ENCODE data around the gene HOXB6.

Gene HOXB6

GRCh38 chr17:48561884-48562810, 42.6 kb downstream of the HOXB6 start:
- Histone ChIP-seq H3K9me3 (ENCODE audit: control insufficient read depth, insufficient read depth, low read depth, low read length) (no peaks in the 10 kb centered on the region), H3K27ac (ENCODE audit: extremely low read depth, low read depth, low read length) (peak overlapping the region; percentile 76), H3K36me3 (ENCODE audit: control insufficient read depth in 2 of 2, insufficient read depth in 1 of 2, low read length in 2 of 2) (peaks cover 13 to 66% of the 10 kb centered on the region in 2 experiments), H3K4me1 (ENCODE audit: control insufficient read depth, insufficient read depth, low read length) (peaks cover 88% of the 10 kb centered on the region), H3K4me3 (ENCODE audit: low read depth, low read length) (no peak overlapping the region)
- CTCF ChIA-PET: interaction anchor here (0.8 to 1.8 kb wide), 6 partner anchors 11 to 71 kb away, joined by 3 to 5 read pairs (median 4); no protein-coding TSS in a partner anchor
- POLR2A ChIA-PET: interaction anchor here (1.0 kb wide), 1 partner anchor 15 kb away, joined by 5 read pairs; no protein-coding TSS in a partner anchor
- TF ChIP-seq ZNF354C (tag by site-specific recombination; IDR thresholded peaks at IDR 0.05; ENCODE audit: borderline replicate concordance, low read depth): no peak
- no peak for TF ChIP-seq ZNF239 (tag by site-specific recombination; IDR thresholded peaks at IDR 0.05)
- TF ChIP-seq ZNF624 (tag by site-specific recombination; IDR thresholded peaks at IDR 0.05): no peak
- TF ChIP-seq ZNF792 (tag by site-specific recombination; IDR thresholded peaks at IDR 0.05): no peak
- no peak for TF ChIP-seq ZBTB48 (tag by site-specific recombination; IDR thresholded peaks at IDR 0.05)
- TF ChIP-seq ZNF221 (tag by site-specific recombination; IDR thresholded peaks at IDR 0.05; ENCODE audit: borderline replicate concordance): no peak
- TF ChIP-seq KLF7 (tag by site-specific recombination; IDR thresholded peaks at IDR 0.05; ENCODE audit: borderline replicate concordance): 0 out of 2 replicates have a peak, but pooled peaks have one; percentile 16
- peak; percentile 91 for TF ChIP-seq GLIS1 (tag by site-specific recombination; IDR thresholded peaks at IDR 0.05)
- no peak for TF ChIP-seq KLF9 (tag by site-specific recombination; IDR thresholded peaks at IDR 0.05; ENCODE audit: low read depth)
- TF ChIP-seq ZNF146 (tag by site-specific recombination; IDR thresholded peaks at IDR 0.05): no peak
- peak; percentile 88; the same call in 1 of the 2 replicates for TF ChIP-seq MZF1 (tag by site-specific recombination; IDR thresholded peaks at IDR 0.05; ENCODE audit: borderline replicate concordance)
- TF ChIP-seq ZNF324 (tag by site-specific recombination; IDR thresholded peaks at IDR 0.05): no peak; the same call in 1 of the 2 replicates
- TF ChIP-seq ZBTB26 (tag by site-specific recombination; optimal IDR thresholded peaks at IDR 0.05): no peak
- 0 out of 2 replicates have a peak, but pooled peaks have one; percentile 43 for TF ChIP-seq HIC1 (tag by site-specific recombination; IDR thresholded peaks at IDR 0.05)
- no peak for TF ChIP-seq ZNF704 (tag by site-specific recombination; IDR thresholded peaks at IDR 0.05)
- no peak for TF ChIP-seq ZNF248 (tag by site-specific recombination; IDR thresholded peaks at IDR 0.05)
- no peak for TF ChIP-seq ZNF610 (tag by site-specific recombination; IDR thresholded peaks at IDR 0.05; ENCODE audit: borderline replicate concordance)
- no peak for TF ChIP-seq PRDM2 (tag by site-specific recombination; IDR thresholded peaks at IDR 0.05; ENCODE audit: borderline replicate concordance)
- TF ChIP-seq ZSCAN30 (tag by site-specific recombination; IDR thresholded peaks at IDR 0.05): peak; percentile 72; the same call in 1 of the 2 replicates
- TF ChIP-seq ZNF157 (tag by site-specific recombination; IDR thresholded peaks at IDR 0.05): no peak
- no peak for TF ChIP-seq ZNF366 (tag by site-specific recombination; conservative IDR thresholded peaks at IDR 0.05)
- no peak for TF ChIP-seq ZNF747 (tag by site-specific recombination; IDR thresholded peaks at IDR 0.05)
- peak; percentile 75; the same call in 1 of the 2 replicates for TF ChIP-seq ZNF561 (tag by site-specific recombination; IDR thresholded peaks at IDR 0.05; ENCODE audit: borderline replicate concordance)
- peak; percentile 73 for TF ChIP-seq ZNF18 (tag by site-specific recombination; IDR thresholded peaks at IDR 0.05)
